ENCODE measurements around the gene TMEM161B.
"Not testable (repeated sequence)": the region's sequence is repeated elsewhere in the genome, so short reads cannot be mapped to it uniquely, and the experiment has no call there.

TMEM161B gene

DNA sequence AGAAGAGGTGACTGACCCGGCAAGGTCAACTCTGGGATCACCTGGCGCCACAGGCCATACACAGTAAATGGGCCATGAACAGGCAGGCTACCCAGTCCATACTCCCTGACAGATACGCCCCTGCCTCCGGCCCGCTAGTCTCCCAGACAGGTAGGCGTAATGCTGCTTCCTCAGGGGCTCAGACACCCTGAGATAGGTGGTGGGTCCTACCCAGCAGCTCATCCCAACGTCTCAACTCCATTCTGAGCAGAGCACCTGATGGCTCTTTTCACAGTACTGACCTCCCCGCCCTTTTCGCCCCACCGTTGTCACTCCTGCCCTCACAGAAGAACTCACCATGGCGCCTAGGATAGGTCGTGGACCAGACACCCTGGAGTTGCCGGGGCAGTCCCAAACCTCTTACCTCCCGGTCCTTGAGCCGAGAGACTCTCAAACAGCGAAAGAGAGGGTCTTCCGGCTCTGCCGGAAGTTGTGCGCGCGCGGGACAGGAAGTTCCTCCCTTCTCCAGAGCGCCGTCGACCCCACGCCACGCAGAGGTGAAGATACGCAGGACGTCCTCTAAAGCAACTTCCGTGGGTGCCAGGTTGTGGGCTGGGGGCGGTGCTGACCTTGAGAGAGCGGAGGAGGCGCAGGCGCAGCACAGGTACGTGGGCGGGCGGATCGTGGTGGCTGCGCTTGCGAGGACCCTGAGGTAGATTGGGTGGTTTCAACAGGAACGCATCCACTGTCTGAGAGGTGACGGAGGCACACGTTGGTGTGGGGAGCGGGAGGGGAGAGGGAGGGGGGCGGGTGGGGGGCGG, at the start of gene TMEM161B:
Gene TMEM161B, minus strand, starts transcription at position 461 of the 800 bp plus-strand sequence. Its CDS starts 122 bp downstream, at position 339.
- peak; percentile 96 for DNase-seq

DNA sequence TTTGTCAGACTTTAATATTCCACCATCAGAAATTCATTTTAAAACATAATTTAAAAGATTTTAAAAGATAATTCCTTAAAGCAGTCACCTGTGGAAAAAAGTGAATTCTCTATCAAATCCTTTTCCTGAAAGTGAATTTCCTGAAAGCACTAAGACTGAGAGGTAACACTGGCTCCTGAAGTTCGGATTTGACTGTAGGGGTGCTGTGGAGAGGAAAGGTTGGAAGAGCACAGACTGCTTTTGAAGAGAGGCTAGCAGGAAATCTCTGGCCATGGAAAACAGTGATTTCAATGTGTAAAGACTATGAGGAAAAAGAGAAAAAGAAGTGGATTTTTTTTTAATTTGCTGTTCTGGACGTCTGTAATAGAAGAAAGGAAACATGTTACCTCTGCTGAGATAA, 35.7 kb upstream of the TMEM161B start:
- no peak for DNase-seq

DNA sequence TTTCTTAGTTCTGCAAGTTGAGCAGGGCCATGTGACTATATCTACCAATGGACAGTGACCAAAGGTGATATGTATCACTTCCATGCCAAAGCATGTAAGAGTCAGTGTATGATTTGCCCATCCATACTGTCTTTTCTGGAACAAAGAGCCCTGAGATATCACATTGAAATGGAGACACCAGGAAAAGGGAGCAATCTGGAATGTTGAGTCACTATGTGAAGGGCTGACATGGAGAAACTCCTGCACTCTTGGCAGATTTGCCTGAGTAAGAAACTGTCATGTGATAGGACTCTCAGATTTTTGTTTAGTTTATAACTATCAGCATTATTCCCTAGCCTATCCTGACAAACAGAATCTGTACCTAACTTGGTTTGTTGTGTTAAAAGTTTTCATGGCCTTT, 29.8 kb upstream of the TMEM161B start:
- no peak for DNase-seq

DNA sequence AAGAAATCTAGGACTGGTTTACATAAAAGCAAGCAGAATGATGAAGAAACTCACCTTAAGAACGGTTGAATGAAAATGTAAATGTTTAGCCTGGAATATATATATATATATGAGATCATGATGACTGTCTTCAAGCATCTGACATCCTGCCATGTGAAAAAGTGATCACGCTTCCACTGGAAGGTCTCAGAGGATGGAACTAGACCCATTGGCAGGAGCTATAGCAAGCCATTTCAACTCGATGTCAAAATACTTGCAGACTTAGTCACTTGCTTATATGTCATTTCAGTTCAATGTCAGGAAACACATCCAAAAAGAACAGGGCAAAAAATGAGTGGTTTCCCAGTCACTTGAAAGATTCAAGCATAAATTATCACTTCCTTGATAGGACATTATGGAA, 22.2 kb upstream of the TMEM161B start:
- no peak for DNase-seq

DNA sequence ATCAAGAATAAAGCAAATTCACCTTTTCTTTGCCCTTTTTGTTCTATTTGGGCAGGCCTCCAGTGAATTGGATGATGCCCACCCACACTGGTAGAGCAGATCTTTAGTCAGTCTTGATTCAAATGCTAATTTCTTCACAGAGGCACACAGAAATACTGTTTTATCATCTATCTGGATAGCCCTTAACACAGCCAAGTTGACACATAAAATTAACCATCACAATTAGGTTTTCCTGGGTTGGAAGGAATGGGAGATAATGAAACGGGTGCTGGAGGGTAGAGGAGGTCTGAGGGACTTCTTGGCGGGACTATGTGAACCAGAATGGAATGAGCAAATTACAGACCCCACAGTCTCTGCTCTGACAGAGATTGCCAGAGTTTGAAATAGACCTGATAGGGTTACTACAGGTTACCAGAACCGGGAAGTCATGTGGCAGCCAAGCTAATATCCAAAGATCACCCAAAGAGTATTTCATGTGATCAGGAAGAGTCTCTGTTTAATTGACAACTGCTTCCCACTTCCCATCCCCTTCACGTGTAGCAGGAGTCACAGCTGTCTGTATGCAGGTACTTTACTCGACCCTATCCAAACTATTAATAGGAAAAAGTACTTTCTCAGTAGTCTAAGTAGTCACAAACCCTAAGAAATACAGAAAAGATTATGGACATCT, 20.0 kb upstream of the TMEM161B start:
- no peak for DNase-seq

DNA sequence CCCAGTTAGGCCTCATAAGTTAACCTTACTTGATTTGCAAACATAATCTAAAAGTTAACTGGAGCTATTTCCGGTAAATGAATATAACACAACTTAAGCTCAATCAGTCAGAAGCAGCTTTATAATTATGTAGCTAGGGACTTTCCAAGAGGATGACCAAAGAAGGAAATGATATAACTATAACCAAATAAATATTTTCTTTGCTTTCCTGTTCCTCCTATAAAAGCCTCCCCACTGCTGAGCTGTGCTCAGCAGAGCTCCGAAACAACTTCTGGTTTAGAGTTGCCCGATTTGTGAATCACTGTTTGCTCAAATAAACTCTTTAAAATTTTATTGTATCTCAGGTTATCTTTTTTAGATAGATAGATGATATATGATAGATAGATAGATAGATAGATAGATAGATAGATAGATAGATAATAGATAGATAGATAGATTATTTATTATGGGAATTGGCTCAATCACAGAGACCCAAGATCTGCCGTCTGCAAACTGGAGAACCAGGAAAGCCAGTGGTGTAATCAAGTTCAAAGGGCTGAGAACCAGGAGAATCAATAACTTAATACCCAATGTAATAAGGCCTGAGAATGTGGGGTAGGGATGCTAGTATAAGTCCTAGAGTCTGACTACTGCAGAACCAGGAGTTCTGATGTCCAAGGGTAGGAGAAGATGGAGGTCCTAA, 19.3 kb upstream of the TMEM161B start:
- DNase-seq = no peak

DNA sequence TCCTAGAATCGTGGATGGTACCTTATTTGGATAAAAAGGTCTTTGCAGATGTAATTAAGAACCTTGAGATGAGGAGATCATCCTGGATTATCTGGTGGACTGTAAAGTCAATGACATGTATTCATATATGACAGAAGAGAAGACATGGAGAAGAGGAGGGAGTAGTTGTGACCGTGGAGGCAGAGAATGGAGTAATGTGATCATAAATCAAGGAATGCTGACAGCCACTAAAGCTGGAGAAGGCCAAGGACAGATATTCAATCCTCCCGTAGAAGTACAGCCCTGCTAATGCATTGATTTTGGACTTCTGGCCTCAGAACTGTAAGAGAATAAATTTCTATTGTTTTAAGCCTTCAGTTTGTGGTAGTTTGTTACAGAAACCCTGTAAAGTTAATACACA, 18.7 kb upstream of the TMEM161B start:
- DNase-seq = no peak

DNA sequence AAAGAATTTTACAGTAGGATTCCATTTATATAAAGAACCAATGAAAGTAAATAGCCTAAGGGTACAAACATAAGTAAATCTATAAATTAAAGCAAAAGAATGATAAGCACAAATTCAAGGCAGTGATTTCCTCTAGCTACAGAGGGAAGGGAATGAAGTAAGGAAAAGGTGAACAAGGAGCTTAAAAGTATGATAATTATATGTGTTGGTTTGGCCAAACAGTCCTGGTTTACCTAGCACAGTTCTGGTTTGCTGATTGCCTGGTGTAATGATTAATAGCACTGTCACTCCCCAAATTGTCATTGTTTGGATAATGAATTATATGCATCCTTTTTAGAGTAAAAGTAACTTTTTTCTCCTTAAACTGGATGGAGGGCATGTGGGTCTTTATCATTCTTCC, 15.0 kb upstream of the TMEM161B start:
- no peak for DNase-seq

DNA sequence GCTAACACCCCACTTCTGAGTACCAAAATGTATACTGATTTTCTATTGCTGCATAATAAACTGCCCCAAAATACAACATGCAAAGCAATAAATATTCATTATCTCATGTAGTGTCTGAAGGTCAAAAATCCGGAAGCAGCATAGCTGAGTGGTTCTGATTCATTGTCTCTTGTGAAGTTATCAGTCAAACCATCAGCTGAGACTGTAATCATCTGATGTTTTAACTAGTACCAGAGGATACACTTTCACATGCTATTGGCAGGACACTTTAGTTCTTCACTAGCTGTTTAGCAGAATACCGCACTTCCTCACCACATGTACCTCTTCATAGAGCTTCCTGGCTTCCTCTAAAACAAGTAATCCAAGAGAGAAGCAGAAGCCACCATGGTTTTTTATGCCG, 12.7 kb upstream of the TMEM161B start:
- no peak for DNase-seq

DNA sequence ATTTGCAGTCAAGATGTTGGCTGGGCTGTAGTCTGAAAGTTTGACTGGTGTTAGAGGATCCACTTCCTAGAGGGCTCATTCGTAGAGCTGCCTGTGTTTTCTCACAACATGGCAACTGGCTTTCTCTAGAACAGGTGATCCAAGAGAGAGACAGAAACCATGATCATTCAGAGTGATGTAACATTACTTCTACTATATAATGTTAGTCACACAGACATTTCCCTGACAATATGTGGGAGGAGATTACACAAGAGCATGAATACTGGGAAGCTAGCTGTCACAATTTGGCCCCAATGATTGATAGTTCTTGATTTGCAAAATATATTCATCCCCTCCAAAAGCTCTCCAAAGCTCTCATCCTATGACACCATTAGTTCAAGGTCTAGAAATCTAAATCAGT, 10.9 kb upstream of the TMEM161B start:
- DNase-seq = no peak

DNA sequence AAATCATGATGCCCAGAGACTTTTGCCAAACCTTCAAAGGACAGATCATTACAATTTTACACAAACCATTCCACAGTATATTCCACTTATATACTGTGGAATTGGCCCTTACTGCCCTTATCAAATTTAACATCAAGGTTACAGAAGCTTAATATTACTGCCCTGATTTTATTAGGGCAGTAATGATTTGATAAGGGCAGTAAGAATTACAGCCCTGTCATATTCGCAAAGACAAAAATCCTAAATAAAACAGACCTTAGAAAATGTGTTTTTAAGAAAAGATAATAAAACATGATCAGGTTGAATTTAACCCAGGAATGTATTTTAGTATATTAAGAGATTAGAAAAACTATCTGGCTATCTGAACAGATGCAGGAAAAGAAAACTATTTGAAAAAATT, 7.7 kb upstream of the TMEM161B start:
- DNase-seq = no peak

DNA sequence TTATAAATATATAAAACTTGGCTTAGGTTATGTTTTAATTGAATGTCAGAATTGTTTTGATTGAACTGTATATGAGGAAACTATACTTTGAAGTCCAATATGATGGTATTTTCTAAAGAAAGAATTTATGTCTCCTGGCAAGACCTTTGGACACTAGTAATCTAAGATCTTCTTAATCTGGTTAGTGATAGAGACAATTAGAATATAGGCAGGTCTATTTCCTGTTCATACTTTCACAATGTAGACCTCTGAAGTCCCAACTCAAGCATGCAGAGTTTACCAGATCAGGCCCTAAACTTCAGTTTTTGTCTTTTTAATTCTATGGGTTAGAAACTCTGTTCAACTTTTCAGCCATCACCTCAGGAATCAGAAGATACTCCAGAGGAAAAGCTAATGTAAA, 6.9 kb upstream of the TMEM161B start:
- no peak for DNase-seq

DNA sequence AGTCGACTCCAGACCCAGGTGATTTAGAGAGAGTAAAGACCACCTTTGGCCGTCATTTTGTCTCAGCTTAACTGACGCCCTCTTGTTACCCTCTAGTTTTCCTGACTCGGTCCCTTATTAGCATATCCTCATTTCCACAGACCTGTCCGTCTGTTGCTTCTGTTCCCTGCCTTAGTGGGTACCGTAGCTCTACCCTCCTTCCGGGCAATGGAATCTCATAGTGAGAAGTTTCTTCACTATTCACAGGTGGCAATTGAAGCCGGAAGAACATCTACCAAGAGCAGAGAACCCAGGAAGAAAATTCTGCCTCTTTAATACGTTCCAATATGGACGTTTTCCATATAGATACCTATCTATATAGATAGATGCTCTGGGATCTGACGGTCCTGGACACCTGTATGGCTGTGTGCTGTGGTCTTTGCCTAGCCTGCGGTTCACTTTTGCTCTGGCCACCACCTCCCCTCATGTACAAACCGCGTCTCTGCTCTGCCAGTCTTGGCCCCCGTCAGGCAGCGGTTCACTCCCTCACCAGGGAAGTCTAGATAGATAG, 652 bp upstream of the TMEM161B start:
- DNase-seq = no peak

DNA sequence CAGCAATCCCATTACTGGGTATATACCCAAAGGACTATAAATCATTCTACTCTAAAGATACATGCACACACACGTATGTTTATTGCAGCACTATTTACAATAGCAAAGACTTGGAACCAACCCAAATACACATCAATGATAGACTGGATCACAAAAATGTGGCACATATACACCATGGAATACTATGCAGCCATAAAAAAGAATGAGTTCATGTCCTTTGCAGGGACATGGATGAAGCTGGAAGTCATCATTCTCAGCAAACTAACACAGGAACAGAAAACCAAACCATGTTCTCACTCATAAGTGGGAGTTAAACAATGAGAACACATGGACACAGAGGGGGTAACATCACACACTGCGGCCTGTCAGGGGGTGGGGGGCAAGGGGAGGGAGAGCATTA, 4.1 kb downstream of the TMEM161B start:
- not testable (repeated sequence) for DNase-seq

DNA sequence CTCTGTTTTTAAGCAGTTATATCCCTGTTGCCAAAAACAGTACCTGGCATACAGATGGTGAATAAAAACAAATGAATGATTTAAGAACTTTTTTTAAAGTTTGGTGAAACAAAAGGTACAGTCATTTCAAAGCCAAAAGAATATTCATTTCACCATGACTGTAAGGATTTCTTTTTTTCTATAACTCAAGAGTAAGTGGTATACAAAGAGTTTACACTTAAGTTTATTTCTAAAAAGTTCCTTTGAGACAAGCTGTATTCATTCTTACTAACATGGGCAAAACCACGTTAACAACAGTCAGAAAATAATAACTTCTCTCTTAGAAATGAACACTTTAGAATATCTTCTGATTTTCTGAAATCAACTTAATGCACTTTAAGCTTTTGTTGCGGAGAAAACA, 5.3 kb downstream of the TMEM161B start:
- DNase-seq = no peak

DNA sequence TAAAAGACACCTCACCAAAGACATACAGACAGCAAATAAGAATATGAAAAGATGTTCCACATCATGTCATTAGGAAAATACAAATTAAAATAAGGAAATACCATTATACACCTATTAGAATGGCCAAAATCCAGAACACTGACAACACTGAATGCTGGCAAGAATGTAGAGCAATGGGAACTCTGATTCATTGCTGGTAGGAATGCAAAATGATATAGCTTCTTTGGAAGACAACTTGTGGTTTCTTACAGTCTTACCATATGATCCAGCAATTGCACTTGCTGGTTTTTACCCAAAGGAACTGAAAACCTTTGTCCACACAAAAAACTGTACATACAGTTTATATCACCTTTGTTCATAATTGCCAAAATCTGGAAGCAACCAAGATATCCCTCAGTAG, 6.5 kb downstream of the TMEM161B start:
- DNase-seq = no peak

DNA sequence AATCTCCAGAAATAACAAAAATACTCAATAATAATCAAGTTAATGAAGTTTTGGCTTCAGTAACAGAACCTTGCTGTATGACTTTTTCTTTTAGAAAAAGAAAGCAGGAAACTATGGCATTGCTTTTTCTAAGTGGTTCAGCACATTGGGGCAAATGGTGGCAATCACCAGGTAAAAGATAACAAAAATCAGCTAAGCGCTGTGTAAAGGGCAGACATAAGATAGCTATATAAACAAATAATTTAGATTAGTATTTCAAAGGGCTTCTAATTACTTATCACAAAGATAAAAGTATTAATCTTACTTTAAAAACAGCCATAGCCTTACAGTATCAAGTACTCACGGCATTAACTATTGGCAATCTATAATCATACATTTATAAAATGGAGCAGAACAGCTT, 10.0 kb downstream of the TMEM161B start:
- no peak for DNase-seq

DNA sequence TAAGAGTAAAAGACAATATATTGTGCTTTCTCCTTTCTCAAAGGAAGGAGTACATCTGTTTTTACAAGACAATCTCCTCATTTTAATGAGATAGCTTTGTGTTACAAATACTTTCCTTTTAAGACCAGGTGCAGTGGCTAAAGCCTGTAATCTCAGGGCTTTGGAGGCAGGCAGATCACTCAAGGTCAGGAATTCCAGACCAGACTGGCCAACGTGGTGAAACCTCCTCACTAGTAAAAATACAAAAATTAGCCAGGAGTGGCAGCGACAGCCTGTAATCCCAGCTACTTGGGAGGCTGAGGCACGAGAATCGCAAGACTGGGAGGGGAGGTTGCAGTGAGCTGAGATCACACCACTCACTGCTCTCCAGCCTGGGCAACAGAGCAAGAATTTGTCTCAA, 11.8 kb downstream of the TMEM161B start:
- no peak for DNase-seq

DNA sequence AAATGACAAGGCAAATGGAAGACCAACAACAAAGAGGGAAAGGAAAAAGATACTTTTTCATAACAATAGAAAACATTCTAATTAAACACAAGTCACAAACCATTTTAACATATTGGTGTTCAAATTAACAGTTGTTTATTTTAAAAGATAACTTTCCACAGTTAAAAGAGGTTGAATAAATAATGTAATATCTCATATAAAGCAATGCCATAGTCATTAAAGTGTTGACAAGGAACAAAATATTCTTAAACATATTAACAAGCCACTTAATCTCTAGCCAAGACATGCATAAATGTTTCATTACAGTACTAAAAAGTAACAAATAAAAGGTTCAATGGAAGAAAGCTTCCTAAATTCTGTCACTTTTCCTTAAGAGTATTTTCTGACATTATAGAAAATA, 12.6 kb downstream of the TMEM161B start:
- DNase-seq = no peak

DNA sequence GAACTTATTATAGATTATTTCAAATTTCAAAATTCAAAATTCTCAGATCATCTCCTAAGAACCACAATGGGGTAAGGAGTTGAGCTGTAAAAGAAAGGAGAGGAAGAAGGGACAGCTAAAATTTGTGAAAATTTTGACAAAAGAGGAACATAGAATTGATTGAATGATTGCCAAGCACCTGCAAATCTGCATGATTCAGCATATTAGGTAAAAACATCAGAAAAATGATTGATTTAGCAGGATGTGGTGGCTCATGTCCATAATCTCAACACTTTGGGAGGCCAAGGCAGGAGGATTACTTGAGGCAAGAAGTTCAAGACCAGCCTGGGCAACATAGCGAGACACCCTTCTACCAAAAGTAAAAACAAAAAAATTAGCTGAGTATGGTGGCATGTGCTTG, 14.3 kb downstream of the TMEM161B start:
- DNase-seq = no peak

DNA sequence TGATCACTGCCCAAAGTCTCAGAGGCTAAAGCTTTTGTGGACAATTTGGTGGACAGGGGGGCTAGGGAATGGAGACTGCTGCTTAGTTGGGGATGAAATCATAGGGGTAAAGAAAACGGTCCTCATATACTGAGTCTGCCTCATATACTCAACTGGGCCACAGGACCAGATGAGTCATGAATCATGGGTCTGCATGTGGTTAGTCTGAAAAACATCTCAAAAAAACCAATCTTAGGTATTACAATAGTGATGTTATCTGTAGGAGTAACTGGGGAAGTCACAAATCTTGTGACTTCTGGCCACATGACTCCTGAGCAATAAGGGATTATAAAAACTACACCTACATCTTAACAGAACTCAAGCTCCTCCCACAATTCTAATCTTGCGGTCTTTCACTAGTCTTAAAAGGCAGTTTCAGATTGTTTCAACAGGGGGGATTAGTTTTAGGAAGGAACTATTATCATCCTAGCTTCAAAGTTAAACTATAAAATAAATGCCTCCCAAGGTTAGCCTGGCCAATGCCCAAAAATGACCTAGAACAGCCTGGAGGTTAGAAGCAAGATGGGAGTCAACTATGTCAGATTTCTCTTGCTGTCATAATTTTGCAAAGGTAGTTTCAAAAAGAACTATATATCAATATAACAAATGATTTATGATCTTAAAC, 17.5 kb downstream of the TMEM161B start:
- no peak for DNase-seq

DNA sequence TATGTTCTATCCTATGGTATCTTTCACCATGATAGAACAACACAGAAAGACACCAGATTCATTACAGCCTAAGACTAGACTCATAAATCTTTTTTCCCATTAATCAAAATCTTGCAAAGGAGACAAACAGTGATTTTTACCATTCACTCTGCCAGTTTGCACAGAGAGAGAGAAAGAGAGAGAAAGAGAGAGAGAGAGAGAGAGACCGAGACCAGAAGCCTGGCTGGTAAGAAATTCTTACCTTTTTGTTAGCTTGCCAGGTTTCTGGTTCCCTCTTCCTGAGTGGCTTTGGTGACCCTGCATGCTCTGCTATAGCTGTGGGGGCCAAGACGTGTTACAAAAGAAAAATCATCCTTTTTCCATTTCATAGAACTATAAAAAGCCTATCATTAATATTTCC, 18.6 kb downstream of the TMEM161B start:
- no peak for DNase-seq
